ENCODE data around the gene YES1. TPM values are rescaled to one million over a fixed set of nuclear protein-coding genes. Genes with fewer than 3 reads are reported as not detected.
"Not testable (repeated sequence)": the region's sequence is repeated elsewhere in the genome, so short reads cannot be mapped to it uniquely, and the experiment has no call there.

YES1 gene
- total RNA-seq, 2 experiments from 2014 or later = not detected

DNA sequence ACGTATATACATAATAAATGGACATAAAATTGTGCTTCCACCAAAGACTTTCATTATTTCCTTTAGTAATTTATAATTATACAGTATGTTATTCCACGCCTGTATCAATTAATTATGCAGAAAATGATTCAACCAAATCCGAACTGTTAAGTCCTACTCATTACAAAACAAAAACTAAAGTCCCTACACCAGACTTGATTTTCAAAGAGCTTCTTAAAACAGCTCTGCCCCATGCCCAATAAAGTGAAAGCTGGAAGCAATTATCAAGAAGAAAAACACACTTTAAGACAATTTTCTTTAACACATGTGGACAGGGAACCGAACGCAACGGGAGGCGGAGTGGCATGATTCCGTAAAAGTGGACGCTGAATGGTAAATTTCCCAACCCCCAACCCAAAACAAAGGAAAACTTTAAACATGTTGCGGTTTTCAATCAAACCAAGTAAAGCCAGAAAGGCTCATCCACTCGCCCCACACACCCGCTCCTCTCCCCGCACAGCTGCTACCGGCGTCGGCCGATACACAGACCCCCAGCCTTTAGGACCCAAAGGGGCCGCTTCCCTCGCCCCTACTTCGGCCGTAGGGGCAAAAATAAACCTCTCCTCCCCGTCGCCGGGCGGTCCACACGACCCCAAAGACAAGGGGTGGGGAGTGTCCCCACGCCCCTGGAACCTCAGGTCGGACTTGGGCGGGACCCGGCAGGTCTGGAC is 705 bp downstream of the YES1 start:
- Histone ChIP-seq H3K27ac (ENCODE audit: low read depth, low read length, poor library complexity, severe bottlenecking) (no peak overlapping the region), H3K4me2 (ENCODE audit: low read length) (no peak overlapping the region), H2AFZ (ENCODE audit: low read length) (no peak overlapping the region), H3K4me3 (ENCODE audit: low read depth, low read length, poor library complexity, severe bottlenecking) (no peak overlapping the region), H3K4me1 (ENCODE audit: insufficient read depth, low read length, poor library complexity, severe bottlenecking) (no peaks in the 10 kb centered on the region), H4K20me1 (ENCODE audit: insufficient read depth, low read length) (no peaks in the 10 kb centered on the region), H3K36me3 (ENCODE audit: insufficient read depth, low read length) (no peaks in the 10 kb centered on the region), H3K79me2 (ENCODE audit: insufficient read depth, low read depth, low read length) (no peaks in the 10 kb centered on the region), H3K9me2 (ENCODE audit: insufficient read depth, low read length) (no peaks in the 10 kb centered on the region), H3K9me3 (ENCODE audit: low read length) (no peaks in the 10 kb centered on the region)
- TF ChIP-seq EZH2phosphoT487 (IDR thresholded peaks at IDR 0.05; ENCODE audit: borderline replicate concordance, low read depth, low read length) = no peak
- TF ChIP-seq, protein P1, sequence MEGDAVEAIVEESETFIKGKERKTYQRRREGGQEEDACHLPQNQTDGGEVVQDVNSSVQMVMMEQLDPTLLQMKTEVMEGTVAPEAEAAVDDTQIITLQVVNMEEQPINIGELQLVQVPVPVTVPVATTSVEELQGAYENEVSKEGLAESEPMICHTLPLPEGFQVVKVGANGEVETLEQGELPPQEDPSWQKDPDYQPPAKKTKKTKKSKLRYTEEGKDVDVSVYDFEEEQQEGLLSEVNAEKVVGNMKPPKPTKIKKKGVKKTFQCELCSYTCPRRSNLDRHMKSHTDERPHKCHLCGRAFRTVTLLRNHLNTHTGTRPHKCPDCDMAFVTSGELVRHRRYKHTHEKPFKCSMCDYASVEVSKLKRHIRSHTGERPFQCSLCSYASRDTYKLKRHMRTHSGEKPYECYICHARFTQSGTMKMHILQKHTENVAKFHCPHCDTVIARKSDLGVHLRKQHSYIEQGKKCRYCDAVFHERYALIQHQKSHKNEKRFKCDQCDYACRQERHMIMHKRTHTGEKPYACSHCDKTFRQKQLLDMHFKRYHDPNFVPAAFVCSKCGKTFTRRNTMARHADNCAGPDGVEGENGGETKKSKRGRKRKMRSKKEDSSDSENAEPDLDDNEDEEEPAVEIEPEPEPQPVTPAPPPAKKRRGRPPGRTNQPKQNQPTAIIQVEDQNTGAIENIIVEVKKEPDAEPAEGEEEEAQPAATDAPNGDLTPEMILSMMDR (conservative IDR thresholded peaks at IDR 0.05; ENCODE audit: low read length) = no peak
- no TSS peak for BruUV-seq (replicated peaks)
- no peak for DNase-seq (ENCODE audit: low spot score)
- CTCF ChIA-PET (ENCODE audit: unreplicated experiment) = no interaction called here
- POLR2A ChIA-PET = no interaction called here
- intact Hi-C loops (cut with micrococcal nuclease; ENCODE audit: unreplicated experiment) = no loop called here

DNA sequence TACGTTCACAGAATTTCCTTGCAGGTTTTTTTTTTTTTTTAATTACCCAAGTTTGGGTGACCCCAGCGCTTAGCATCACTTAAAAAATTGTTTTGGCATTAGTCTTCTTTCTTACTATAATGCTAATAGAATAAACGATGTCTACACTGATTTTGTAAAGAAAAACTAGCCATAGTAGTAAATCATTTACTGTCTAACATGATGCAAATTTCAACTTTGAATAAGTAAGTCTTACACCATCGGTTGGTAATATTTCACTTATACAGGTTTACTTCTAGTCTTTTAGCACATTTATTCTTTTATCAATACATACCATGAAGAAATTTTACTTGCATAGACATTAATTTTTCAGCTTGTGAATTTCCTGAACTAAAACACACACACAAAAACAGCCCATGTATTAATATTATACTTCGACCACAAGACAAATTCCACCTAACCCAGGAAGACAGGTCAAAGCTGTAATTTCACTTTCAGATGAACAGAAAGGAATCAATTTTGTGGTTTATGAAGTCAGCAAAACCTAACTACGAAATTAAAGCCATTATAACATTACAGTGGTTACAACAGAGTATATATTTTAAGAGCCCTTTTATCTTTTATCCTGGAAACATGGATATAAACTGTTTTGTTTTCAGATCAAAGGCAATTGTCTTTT is 1.9 kb downstream of the YES1 start:
- DNase-seq (ENCODE audit: low spot score) = no peak

DNA sequence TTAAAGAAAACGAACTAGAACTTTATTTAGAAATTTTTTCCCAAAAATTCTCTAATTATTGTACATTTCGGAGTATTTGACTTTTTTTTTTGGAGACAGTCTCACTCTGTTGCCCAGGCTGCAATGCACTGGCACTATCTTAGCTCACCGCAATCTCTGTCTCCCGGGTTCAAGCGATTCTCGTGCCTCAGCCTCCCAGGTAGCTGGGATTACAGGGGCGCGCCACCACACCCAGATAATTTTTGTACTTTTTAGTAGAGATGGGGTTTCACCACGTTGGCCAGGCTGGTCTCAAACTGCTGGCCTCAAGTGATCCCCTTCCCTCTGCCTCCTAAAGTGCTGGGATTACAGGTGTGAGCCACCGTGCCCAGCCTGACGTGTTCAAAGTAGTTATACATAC is 2.8 kb downstream of the YES1 start:
- H3K4me3 ChIP-seq (ENCODE audit: low read depth, low read length, poor library complexity, severe bottlenecking); H3K4me2 ChIP-seq (ENCODE audit: low read length); BruUV-seq (replicated peaks); POLR2A ChIA-PET; H3K27ac ChIP-seq (ENCODE audit: low read depth, low read length, poor library complexity, severe bottlenecking); H3K9me3 ChIP-seq (ENCODE audit: low read length); H3K4me1 ChIP-seq (ENCODE audit: insufficient read depth, low read length, poor library complexity, severe bottlenecking); H4K20me1 ChIP-seq (ENCODE audit: insufficient read depth, low read length); DNase-seq (ENCODE audit: low spot score); H3K9me2 ChIP-seq (ENCODE audit: insufficient read depth, low read length); H3K79me2 ChIP-seq (ENCODE audit: insufficient read depth, low read depth, low read length); H3K36me3 ChIP-seq (ENCODE audit: insufficient read depth, low read length); intact Hi-C loops (cut with micrococcal nuclease; ENCODE audit: unreplicated experiment); H2AFZ ChIP-seq (ENCODE audit: low read length); CTCF ChIA-PET (ENCODE audit: unreplicated experiment): not testable (repeated sequence)

More for the DNA sequence above, 1.9 kb downstream of the YES1 start:
- no TSS peak for BruUV-seq (replicated peaks)
- TF ChIP-seq, protein P1 (conservative IDR thresholded peaks at IDR 0.05; ENCODE audit: low read length) = no peak
- TF ChIP-seq EZH2phosphoT487 (IDR thresholded peaks at IDR 0.05; ENCODE audit: borderline replicate concordance, low read depth, low read length) = no peak
- Histone ChIP-seq H3K4me3 (ENCODE audit: low read depth, low read length, poor library complexity, severe bottlenecking) (no peak overlapping the region), H3K4me1 (ENCODE audit: insufficient read depth, low read length, poor library complexity, severe bottlenecking) (no peaks in the 10 kb centered on the region), H3K79me2 (ENCODE audit: insufficient read depth, low read depth, low read length) (no peaks in the 10 kb centered on the region), H3K27ac (ENCODE audit: low read depth, low read length, poor library complexity, severe bottlenecking) (no peak overlapping the region), H3K4me2 (ENCODE audit: low read length) (no peak overlapping the region), H4K20me1 (ENCODE audit: insufficient read depth, low read length) (no peaks in the 10 kb centered on the region), H3K36me3 (ENCODE audit: insufficient read depth, low read length) (no peaks in the 10 kb centered on the region), H3K9me3 (ENCODE audit: low read length) (no peaks in the 10 kb centered on the region), H2AFZ (ENCODE audit: low read length) (no peak overlapping the region), H3K9me2 (ENCODE audit: insufficient read depth, low read length) (no peaks in the 10 kb centered on the region)
- CTCF ChIA-PET (ENCODE audit: unreplicated experiment) = no interaction called here
- intact Hi-C loops (cut with micrococcal nuclease; ENCODE audit: unreplicated experiment) = no loop called here
- POLR2A ChIA-PET = interaction anchor here (0.6 kb wide), 1 partner anchor 342 kb away, joined by 4 read pairs; no protein-coding TSS in a partner anchor

Data from OCI-LY7 (cell line).